Cardiac septum (tissue), 1 donor: Measurements from ENCODE around the gene COG5. TPM values are rescaled to one million over a fixed set of nuclear protein-coding genes. Genes with fewer than 3 reads are reported as not detected.

Experiments
- DNase-seq: peaks from one replicate; pipeline ENCODE4 v3.0.0-alpha.2; 2020; ENCODE audit warnings: low spot score
- intact Hi-C: fragments of 100-400 bp; cut with DNase I; formaldehyde crosslinking; loops from one replicate; pipeline ENCODE4 v1.14.0; 2022
- long read RNA-seq: library from polyadenylated mRNA; unstranded; transcript quantifications from one replicate; pipeline ENCODE4 v2.0.0, GENCODE V29; 2021
- total RNA-seq: library from RNA; stranded (reverse); fragmentation: NEBNext Ultra II Directional; extraction: Animal tissue kit (Norgen Biotek cat#: 25700); gene quantifications from one replicate; pipeline ENCODE4 v1.2.1, GENCODE V29; 2021
- donor health status: DM: no; HTN: no; CAD: no.

COG5 gene
- 43.9 TPM for total RNA-seq
- long read RNA-seq, full-length matches to known transcripts, result 23 of 56 reads
- long read RNA-seq, partial matches to known transcripts, result 6 of 56 reads
- long read RNA-seq, other reads (novel, unspliced or antisense), result 27 of 56 reads

GRCh38 chr7:107563775-107564552 is at the start of gene COG5, which contains the start of gene DUS4L:
Gene COG5 (minus strand): TSS chr7:107563920. CDS start chr7:107563896, 24 bp downstream.
Gene DUS4L (plus strand): TSS chr7:107563971. CDS start chr7:107567071, 3,100 bp downstream.
- intact Hi-C loops, result loop anchor here (2.0 to 10.0 kb wide), 2 partner anchors 17 to 51 kb away; partner anchors contain the start of gene BCAP29
- peak; percentile 93 for DNase-seq

GRCh38 chr7:107613439-107613838 is 49.7 kb upstream of the COG5 start:
- no peak for DNase-seq
- intact Hi-C loops, result loop anchor here (10.0 kb wide), 1 partner anchor 49 kb away; the partner anchor contains the start of genes COG5 and DUS4L

GRCh38 chr7:107610323-107610722 is 46.6 kb upstream of the COG5 start:
- intact Hi-C loops, result loop anchor here (10.0 kb wide), 1 partner anchor 46 kb away; the partner anchor contains the start of genes COG5 and DUS4L
- DNase-seq, result no peak

- no peak for DNase-seq
- intact Hi-C loops, result loop anchor here (10.0 kb wide), 1 partner anchor 45 kb away; the partner anchor contains the start of genes COG5 and DUS4L
Observed at GRCh38 chr7:107609811-107610261, 46.1 kb upstream of the COG5 start.

- DNase-seq, result no peak
- intact Hi-C loops, result no loop called here
Observed at GRCh38 chr7:107606303-107606702, 42.6 kb upstream of the COG5 start.

GRCh38 chr7:107605218-107605815 is 41.6 kb upstream of the COG5 start:
- intact Hi-C loops, result no loop called here
- DNase-seq, result no peak

- no peak for DNase-seq
- intact Hi-C loops, result no loop called here
Observed at GRCh38 chr7:107600816-107601215, 37.1 kb upstream of the COG5 start.

GRCh38 chr7:107599262-107599661 is 35.5 kb upstream of the COG5 start:
- DNase-seq, result no peak
- intact Hi-C loops, result no loop called here

GRCh38 chr7:107597953-107598352 is 34.2 kb upstream of the COG5 start:
- no peak for DNase-seq
- intact Hi-C loops, result no loop called here

- intact Hi-C loops, result no loop called here
- DNase-seq, result no peak
Observed at GRCh38 chr7:107597582-107597916, 33.8 kb upstream of the COG5 start.

- DNase-seq, result no peak
- intact Hi-C loops, result no loop called here
Observed at GRCh38 chr7:107596881-107597581, 33.3 kb upstream of the COG5 start.

GRCh38 chr7:107594961-107595737 is 31.4 kb upstream of the COG5 start:
- no peak for DNase-seq
- intact Hi-C loops, result loop anchor here (2.0 kb wide), 1 partner anchor 14 kb away; the partner anchor contains the start of gene BCAP29

- intact Hi-C loops, result no loop called here
- DNase-seq, result no peak
Observed at GRCh38 chr7:107593025-107593410, 29.3 kb upstream of the COG5 start.

- DNase-seq, result no peak
- intact Hi-C loops, result no loop called here
Observed at GRCh38 chr7:107592361-107593024, 28.8 kb upstream of the COG5 start.

GRCh38 chr7:107591421-107591820 is 27.7 kb upstream of the COG5 start:
- DNase-seq, result no peak
- intact Hi-C loops, result no loop called here

- DNase-seq, result no peak
- intact Hi-C loops, result no loop called here
Observed at GRCh38 chr7:107588529-107589130, 24.9 kb upstream of the COG5 start.

- intact Hi-C loops, result no loop called here
Observed at GRCh38 chr7:107584716-107585115, 21.0 kb upstream of the COG5 start.

GRCh38 chr7:107582875-107583274 is 19.2 kb upstream of the COG5 start:
- DNase-seq, result no peak
- intact Hi-C loops, result no loop called here

More at GRCh38 chr7:107584716-107585115, 21.0 kb upstream of the COG5 start:
- no peak for DNase-seq
